HepG2 (cell line): ENCODE data around the gene TMEM253. TPM values are rescaled to one million over a fixed set of nuclear protein-coding genes. Genes with fewer than 3 reads are reported as not detected.

ENCODE experiments used
- CBFB ChIP-seq: sonication (generic); formaldehyde crosslinking; IDR thresholded peaks from 2 replicates; pipeline ENCODE4 v1.4.0; 2020; ENCODE audit warnings: missing genetic modification reagents
- HNF1B ChIP-seq: sonication (generic); formaldehyde crosslinking; IDR thresholded peaks from 2 replicates; pipeline ENCODE4 v1.5.1; 2020; ENCODE audit warnings: mild to moderate bottlenecking, moderate library complexity, missing genetic modification reagents
- IRX3 ChIP-seq: sonication (generic); formaldehyde crosslinking; IDR thresholded peaks from 2 replicates; pipeline ENCODE4 v1.8.1; 2023; ENCODE audit warnings: mild to moderate bottlenecking, low read depth, missing genetic modification reagents, borderline replicate concordance
- MAFF ChIP-seq: IDR thresholded peaks from 2 replicates; pipeline ENCODE4 v1.6.1; 2011; ENCODE audit warnings: low read depth, low read length, improper control_type of control experiment
- MTF1 ChIP-seq: sonication (generic); formaldehyde crosslinking; IDR thresholded peaks from 2 replicates; pipeline ENCODE4 v1.5.0; 2020; ENCODE audit warnings: missing genetic modification reagents
- MZF1 ChIP-seq: sonication (generic); formaldehyde crosslinking; IDR thresholded peaks from 2 replicates; pipeline ENCODE4 v1.8.1; 2023; ENCODE audit warnings: mild to moderate bottlenecking, missing genetic modification reagents, borderline replicate concordance
- SALL1 ChIP-seq: sonication (generic); formaldehyde crosslinking; IDR thresholded peaks from 2 replicates; pipeline ENCODE4 v1.8.0; 2022; ENCODE audit warnings: mild to moderate bottlenecking, missing genetic modification reagents
- SNAI1 ChIP-seq: sonication (generic); formaldehyde crosslinking; IDR thresholded peaks from 2 replicates; pipeline ENCODE4 v1.5.0; 2020; ENCODE audit warnings: mild to moderate bottlenecking, missing genetic modification reagents, borderline replicate concordance
- TCF12 ChIP-seq, 2 experiments: fragments of 450-650 bp in 1 of 2; sonication (generic) in 1 of 2; formaldehyde crosslinking in 1 of 2; IDR thresholded peaks; 2 replicates each; pipeline versions ENCODE4 v1.6.1 to v1.8.0; 2017 to 2022; ENCODE audit warnings: antibody characterized with exemption in 1 of 2, mild to moderate bottlenecking in 1 of 2, missing genetic modification reagents in 1 of 2, moderate library complexity in 1 of 2
- TEF ChIP-seq: sonication (generic); formaldehyde crosslinking; IDR thresholded peaks from 2 replicates; pipeline ENCODE4 v1.5.0; 2020; ENCODE audit warnings: missing genetic modification reagents
- THYN1 ChIP-seq: sonication (generic); formaldehyde crosslinking; IDR thresholded peaks from 2 replicates; pipeline ENCODE4 v1.8.1; 2023; ENCODE audit warnings: low read depth, mild to moderate bottlenecking, moderate library complexity, missing genetic modification reagents, borderline replicate concordance
- ZBTB10 ChIP-seq: sonication (generic); formaldehyde crosslinking; IDR thresholded peaks from 2 replicates; pipeline ENCODE4 v1.4.0; 2020; ENCODE audit warnings: missing genetic modification reagents, borderline replicate concordance
- ZBTB44 ChIP-seq: sonication (generic); formaldehyde crosslinking; IDR thresholded peaks from 2 replicates; pipeline ENCODE4 v1.4.0; 2020; ENCODE audit warnings: missing genetic modification reagents
- ZBTB7A ChIP-seq: sonication (generic); formaldehyde crosslinking; IDR thresholded peaks from 2 replicates; pipeline ENCODE4 v1.8.0; 2022; ENCODE audit warnings: mild to moderate bottlenecking, missing genetic modification reagents
- ZEB1 ChIP-seq: IDR thresholded peaks from 2 replicates; pipeline ENCODE4 v1.6.1; 2012; ENCODE audit warnings: mild to moderate bottlenecking, low read depth, inconsistent platforms; ENCODE audit not compliant: insufficient replicate concordance
- ZFP90 ChIP-seq: sonication (generic); formaldehyde crosslinking; IDR thresholded peaks from 2 replicates; pipeline ENCODE4 v1.8.0; 2022; ENCODE audit warnings: missing genetic modification reagents, mild to moderate bottlenecking, inconsistent platforms, borderline replicate concordance
- ZFY ChIP-seq: sonication (generic); formaldehyde crosslinking; IDR thresholded peaks from 2 replicates; pipeline ENCODE4 v1.4.0; 2020; ENCODE audit warnings: missing genetic modification reagents
- ZNF207 ChIP-seq: fragments of 450-650 bp; IDR thresholded peaks from 2 replicates; pipeline ENCODE4 v1.6.1; 2016; ENCODE audit warnings: antibody characterized with exemption, borderline replicate concordance
- ZNF510 ChIP-seq: sonication (generic); formaldehyde crosslinking; IDR thresholded peaks from 2 replicates; pipeline ENCODE4 v1.4.0; 2020; ENCODE audit warnings: low read depth, mild to moderate bottlenecking, missing genetic modification reagents
- ZNF567 ChIP-seq: sonication (generic); formaldehyde crosslinking; IDR thresholded peaks from 2 replicates; pipeline ENCODE4 v1.8.1; 2023; ENCODE audit warnings: mild to moderate bottlenecking, missing genetic modification reagents, borderline replicate concordance
- ZNF749 ChIP-seq: sonication (generic); formaldehyde crosslinking; IDR thresholded peaks from 2 replicates; pipeline ENCODE4 v1.8.0; 2022; ENCODE audit warnings: mild to moderate bottlenecking, missing genetic modification reagents, moderate library complexity, borderline replicate concordance
- ZNF841 ChIP-seq: sonication (generic); formaldehyde crosslinking; IDR thresholded peaks from 2 replicates; pipeline ENCODE4 v1.8.1; 2023; ENCODE audit warnings: missing genetic modification reagents, borderline replicate concordance
- polyA plus RNA-seq, 8 experiments: library from polyadenylated mRNA; depleted of rRNA in 3 of 8; stranded (reverse) in 7 of 8; unstranded in 1 of 8; fragments of >200 nt; fragmentation: Illumina TruSeq in 4 of 8; extraction: Trizol in 4 of 8; gene quantifications; 2 replicates each; pipeline versions ENCODE4 v1.2.1 to v1.2.3, GENCODE V29; 2011 to 2016; ENCODE audit warnings: low read depth in 4 of 8, missing spikeins in 1 of 8, mixed read lengths in 1 of 8; ENCODE audit not compliant: insufficient read depth in 1 of 8
- total RNA-seq, 5 experiments: library from RNA; depleted of rRNA; stranded (reverse); fragments of >200 nt; fragmentation: Illumina TruSeq; extraction: Trizol; gene quantifications; 2 replicates each; pipeline ENCODE4 v1.2.3, GENCODE V29; 2016; ENCODE audit warnings: low read depth in 1 of 5

The TMEM253 gene
- total and polyA plus RNA-seq, 2 of the 13 experiments (the other 11 are each of a cell fraction or from before 2014, with no cell fraction given) = 0.29 to 0.45 TPM

- TF ChIP-seq TCF12 (IDR thresholded peaks at IDR 0.05) (no peak), TCF12 (CRISPR knock-in tag; IDR thresholded peaks at IDR 0.05) (peak; percentile 6), IRX3 (peak; percentile 100), ZNF510 (CRISPR knock-in tag) (peak; percentile 99), SALL1 (CRISPR knock-in tag) (peak; percentile 95), MAFF (no peak), ZNF567 (CRISPR knock-in tag) (peak; percentile 96), ZNF841 (peak; percentile 65; the same call in 1 of the 2 replicates), CBFB (CRISPR knock-in tag) (peak; percentile 97), ZBTB10 (peak; percentile 87), TEF (CRISPR knock-in tag) (peak; percentile 80; the same call in 1 of the 2 replicates), THYN1 (CRISPR knock-in tag) (peak; percentile 99; the same call in 1 of the 2 replicates), MZF1 (peak; percentile 95; the same call in 1 of the 2 replicates), ZEB1 (no peak), MTF1 (CRISPR knock-in tag) (no peak; the same call in 1 of the 2 replicates), ZBTB44 (CRISPR knock-in tag) (peak; percentile 67; the same call in 1 of the 2 replicates), ZFP90 (peak; percentile 95; the same call in 1 of the 2 replicates), ZNF749 (CRISPR knock-in tag) (peak; percentile 99), HNF1B (CRISPR knock-in tag) (peak; percentile 87), ZFY (CRISPR knock-in tag) (peak; percentile 98), ZBTB7A (peak; percentile 97), ZNF207 (no peak), SNAI1 (CRISPR knock-in tag) (peak; percentile 100)
Measured at GRCh38 chr14:21103710-21104447, 3.0 kb downstream of the TMEM253 start (continued).
